Right cardiac atrium (tissue), 5 donors: ENCODE measurements around the gene STIL. TPM values are rescaled to one million over a fixed set of nuclear protein-coding genes. Genes with fewer than 3 reads are reported as not detected.
A peak's percentile ranks its signal among the peaks of the same experiment; 100 is the strongest.
"Not testable (repeated sequence)": the region's sequence is repeated elsewhere in the genome, so short reads cannot be mapped to it uniquely, and the experiment has no call there.

Experiments
- ATAC-seq, 2 donors: fragments of 200-7000 bp; cut with Tn5 transposase; one replicate each; pipeline versions ENCODE4 v1.8.0 to v1.9.1; 2020; ENCODE audit warnings: moderate library complexity in 2 of 2, mild to moderate bottlenecking in 1 of 2
- DNase-seq, 3 donors: peaks; one replicate each; pipeline ENCODE4 v3.0.0-alpha.2; 2020
- H3K27ac ChIP-seq: one replicate; pipeline ENCODE4 v1.5.1; 2013; ENCODE audit warnings: mild to moderate bottlenecking, low read length, control low read depth, moderate library complexity
- H3K27me3 ChIP-seq: one replicate; pipeline ENCODE4 v1.6.1; 2013; ENCODE audit not compliant: control insufficient read depth, insufficient read depth
- H3K4me1 ChIP-seq: one replicate; pipeline ENCODE4 v1.6.1; 2013; ENCODE audit warnings: low read length; ENCODE audit not compliant: control insufficient read depth, insufficient read depth
- H3K4me3 ChIP-seq: one replicate; pipeline ENCODE4 v1.5.1; 2013; ENCODE audit warnings: low read length, control low read depth
- H3K9me3 ChIP-seq: one replicate; pipeline ENCODE4 v1.6.1; 2013; ENCODE audit warnings: low read length; ENCODE audit not compliant: control insufficient read depth
- WGBS: extraction: QIAGEN DNeasy Blood & Tissue Kit; methylation state at CpG from one replicate; pipeline ENCODE4 v1.1.7; 2013; 5-methylcytosine and 5-hydroxymethylcytosine counted together
- intact Hi-C, 4 donors: fragments of 100-400 bp; cut with DNase I; formaldehyde crosslinking; loops; one replicate each; pipeline versions ENCODE4 v1.11.0 to v1.14.0; 2022 to 2023
- long read RNA-seq, 4 donors: library from polyadenylated mRNA; unstranded; transcript quantifications; one replicate each; pipeline ENCODE4 v2.0.0, GENCODE V29; 2020 to 2021
- polyA plus RNA-seq: library from polyadenylated mRNA; stranded (reverse); fragments of 200-250 nt; gene quantifications from one replicate; pipeline ENCODE4 v1.2.3, GENCODE V29; 2013
- total RNA-seq, 4 donors: library from RNA; stranded (reverse); fragmentation: NEBNext Ultra II Directional; extraction: Animal tissue kit (Norgen Biotek cat#: 25700); gene quantifications; one replicate each; pipeline ENCODE4 v1.2.1, GENCODE V29; 2021
- donor health status: healthy with polysubstance abuse.
- donor health status: DM: no; HTN: yes; CAD: no.
- donor health status: DM: no; HTN: no; CAD: no.
- donor health status: DM: no; HTN: yes; CAD: no; lungs with severe emphysema.
- donor health status: DM: yes; HTN: yes; CAD: no.

The STIL gene
- under 1 TPM; 0.88 to 0.94 (median 0.89) TPM for total RNA-seq
- 0.27 TPM for polyA plus RNA-seq
- long read RNA-seq, donor 1 = 0 reads
- long read RNA-seq, donor 2 = 0 reads
- long read RNA-seq, donor 3, partial matches to known transcripts = 0 of 2 reads
- long read RNA-seq, donor 3, other reads (novel, unspliced or antisense) = 2 of 2 reads
- long read RNA-seq, donor 4 = 0 reads

GRCh38 chr1:47313915-47314664 lies at the start of gene STIL:
Gene STIL, minus strand, starts transcription at chr1:47314147. Its CDS starts 3,828 bp downstream, at chr1:47310319.
- WGBS = under 1% methylated on average over 54 of the region's 54 CpGs
- ATAC-seq = peak; percentile 100
- peak; percentile 99 for DNase-seq
- Histone ChIP-seq H3K27me3 (no peaks in the 10 kb centered on the region), H3K27ac (peak within 1 kb of the TSS; percentile 53), H3K9me3 (no peaks in the 10 kb centered on the region), H3K4me3 (peak within 1 kb of the TSS; percentile 68), H3K4me1 (peaks cover 3% of the 10 kb centered on the region)
- intact Hi-C loops = loop anchor here in 1 of 4 donors (2.0 kb wide), 1 partner anchor 19 kb away; the partner anchor contains the start of gene CMPK1

- Histone ChIP-seq H3K4me3 (no peak overlapping the region), H3K4me1 (no peaks in the 10 kb centered on the region), H3K9me3 (no peaks in the 10 kb centered on the region), H3K27me3 (no peaks in the 10 kb centered on the region), H3K27ac (no peak overlapping the region)
- DNase-seq (no peak), ATAC-seq (peak in 1 of 2 donors; percentile 73)
- intact Hi-C loops = no loop called here
- 80% methylated on average over 1 of the region's 1 CpG for WGBS
These were observed 48.9 kb upstream of the STIL start for GRCh38 chr1:47362828-47363227.

- ATAC-seq = peak in 1 of 2 donors; percentile 47
- H3K9me3 ChIP-seq = no peaks in the 10 kb centered on the region
- WGBS = 67% methylated on average over 3 of the region's 3 CpGs
- no peak overlapping the region for H3K4me3 ChIP-seq
- no peaks in the 10 kb centered on the region for H3K27me3 ChIP-seq
- no peak overlapping the region for H3K27ac ChIP-seq
- H3K4me1 ChIP-seq = no peaks in the 10 kb centered on the region
- intact Hi-C loops = no loop called here
- DNase-seq = no peak
These were observed 47.4 kb upstream of the STIL start for GRCh38 chr1:47361380-47361779.

- intact Hi-C loops = no loop called here
- Histone ChIP-seq H3K4me3 (no peak overlapping the region), H3K9me3 (no peaks in the 10 kb centered on the region), H3K27me3 (no peaks in the 10 kb centered on the region), H3K27ac (no peak overlapping the region), H3K4me1 (no peaks in the 10 kb centered on the region)
- WGBS = 98% methylated on average over 2 of the region's 2 CpGs
- ATAC-seq = no peak
- DNase-seq = no peak
These were observed 37.4 kb upstream of the STIL start for GRCh38 chr1:47351305-47351704.

- intact Hi-C loops = no loop called here
- no peaks in the 10 kb centered on the region for H3K27me3 ChIP-seq
- DNase-seq = no peak
- H3K4me1 ChIP-seq = no peaks in the 10 kb centered on the region
- H3K4me3 ChIP-seq = no peak overlapping the region
- H3K9me3 ChIP-seq = no peaks in the 10 kb centered on the region
- no peak overlapping the region for H3K27ac ChIP-seq
- WGBS = 97% methylated on average over 1 of the region's 1 CpG
- ATAC-seq = no peak
These were observed 34.3 kb upstream of the STIL start for GRCh38 chr1:47348246-47348645.

DNA sequence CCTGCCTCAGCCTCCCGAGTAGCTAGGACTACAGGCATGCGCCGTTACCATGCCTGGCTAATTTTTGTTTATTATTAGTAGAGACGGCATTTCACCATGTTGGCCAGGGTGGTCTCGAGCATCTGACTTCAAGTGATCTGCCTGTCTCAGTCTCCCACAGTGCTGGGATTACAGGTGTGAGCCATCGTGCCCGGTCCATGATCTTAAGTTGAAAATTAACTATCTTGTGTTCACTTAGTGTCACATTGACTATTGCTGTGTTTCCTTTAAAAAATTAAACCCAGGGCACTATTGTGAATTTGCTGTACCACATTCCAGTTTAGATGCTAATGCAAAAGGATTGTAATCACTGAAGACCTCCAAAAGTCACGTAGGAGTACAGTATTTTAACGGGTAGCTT lies 33.8 kb upstream of the STIL start:
- ATAC-seq = no peak
- no peak for DNase-seq
- Histone ChIP-seq H3K9me3 (no peaks in the 10 kb centered on the region), H3K4me1 (no peaks in the 10 kb centered on the region), H3K27ac (no peak overlapping the region), H3K27me3 (no peaks in the 10 kb centered on the region), H3K4me3 (no peak overlapping the region)
- whole genome bisulfite sequencing = 95% methylated on average over 9 of the region's 9 CpGs
- intact Hi-C loops = no loop called here

- H3K27me3 ChIP-seq, H3K4me1 ChIP-seq, H3K9me3 ChIP-seq, ATAC-seq, H3K4me3 ChIP-seq, DNase-seq, intact Hi-C loops, H3K27ac ChIP-seq: not testable (repeated sequence)
- 97% methylated on average over 5 of the region's 5 CpGs for WGBS
These were observed 33.0 kb upstream of the STIL start for GRCh38 chr1:47346979-47347378.

GRCh38 chr1:47340227-47340626 lies 26.3 kb upstream of the STIL start:
- Histone ChIP-seq H3K27ac (no peak overlapping the region), H3K4me3 (no peak overlapping the region), H3K9me3 (no peaks in the 10 kb centered on the region), H3K27me3 (no peaks in the 10 kb centered on the region), H3K4me1 (no peaks in the 10 kb centered on the region)
- intact Hi-C loops = no loop called here
- no peak for DNase-seq
- ATAC-seq = no peak
- WGBS = 56% methylated on average over 4 of the region's 4 CpGs

DNA sequence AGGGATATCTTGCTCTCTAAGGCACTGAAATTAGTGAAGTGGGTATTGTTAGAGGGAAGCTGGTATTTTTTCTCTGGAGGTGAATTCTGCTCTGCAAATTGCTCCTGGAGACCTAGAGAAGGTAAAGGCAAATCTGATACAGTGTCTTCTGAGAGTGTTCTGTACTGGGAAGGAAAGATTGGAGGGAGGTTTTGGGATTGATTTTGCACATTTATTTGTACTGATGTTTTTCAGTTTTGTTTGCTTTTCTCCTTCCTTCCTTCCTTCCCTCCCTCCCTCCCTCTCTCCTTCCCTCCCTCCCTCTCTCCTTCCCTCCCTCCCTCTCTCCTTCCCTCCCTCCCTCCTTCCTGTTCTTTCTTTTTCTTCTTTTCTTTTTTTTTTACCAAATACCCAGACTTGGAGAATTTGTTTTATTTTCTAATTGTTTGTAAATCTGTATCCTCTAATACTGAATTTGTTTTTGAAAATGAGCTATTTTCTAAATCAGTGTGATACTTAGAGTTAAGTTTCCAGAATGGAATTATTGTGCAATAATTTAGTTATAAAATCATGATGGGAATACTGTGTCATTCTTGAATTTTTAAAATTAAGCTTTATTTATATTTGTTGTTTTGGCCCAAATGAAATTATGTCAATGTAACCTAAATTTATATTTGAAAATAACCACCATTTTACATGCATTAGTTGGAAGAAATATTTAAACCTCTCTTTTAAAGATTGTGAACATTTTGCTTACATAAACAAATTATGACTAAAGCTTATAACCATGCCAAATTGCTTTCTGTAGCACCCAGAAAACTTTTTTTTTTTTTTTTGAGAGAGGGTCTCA lies 24.5 kb upstream of the STIL start:
- H3K27ac ChIP-seq = no peak overlapping the region
- no peaks in the 10 kb centered on the region for H3K9me3 ChIP-seq
- H3K4me3 ChIP-seq = no peak overlapping the region
- no peaks in the 10 kb centered on the region for H3K27me3 ChIP-seq
- no peak for ATAC-seq
- intact Hi-C loops = no loop called here
- H3K4me1 ChIP-seq = no peaks in the 10 kb centered on the region
- no peak for DNase-seq

DNA sequence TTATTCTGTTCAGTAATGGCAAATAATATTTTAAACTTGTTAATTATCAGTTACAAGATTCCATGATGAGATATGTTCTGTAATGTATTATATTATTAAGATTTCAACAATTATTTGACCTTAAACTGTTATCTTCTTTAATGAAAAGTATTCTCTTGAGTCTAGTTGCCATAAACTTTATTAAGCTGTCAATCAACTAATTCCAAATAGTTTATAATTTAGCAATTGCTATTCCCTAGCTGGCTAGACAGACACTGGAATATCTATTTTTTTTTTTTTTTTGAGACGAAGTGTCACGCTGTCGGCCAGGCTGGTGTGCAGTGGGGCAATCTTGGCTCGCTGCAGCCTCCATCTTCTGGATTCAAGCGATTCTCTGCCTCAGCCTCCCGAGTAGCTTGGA lies 23.4 kb upstream of the STIL start:
- Histone ChIP-seq H3K4me1 (peaks cover 3% of the 10 kb centered on the region), H3K9me3 (no peaks in the 10 kb centered on the region), H3K4me3 (no peak overlapping the region), H3K27ac (no peak overlapping the region), H3K27me3 (no peaks in the 10 kb centered on the region)
- ATAC-seq (no peak), DNase-seq (no peak)
- WGBS = 80% methylated on average over 6 of the region's 6 CpGs
- intact Hi-C loops = no loop called here
